HepG2 (cell line): ENCODE measurements around the gene ZPR1. TPM values are rescaled to one million over a fixed set of nuclear protein-coding genes. Genes with fewer than 3 reads are reported as not detected.

ENCODE experiments used
- ATF4 ChIP-seq, 2 experiments: fragments of 450-650 bp in 1 of 2; sonication (generic) in 1 of 2; formaldehyde crosslinking; IDR thresholded peaks; 2 replicates each; pipeline versions ENCODE4 v1.5.0 to v1.8.0; 2020 to 2022; ENCODE audit warnings: mild to moderate bottlenecking in 1 of 2, missing genetic modification reagents in 1 of 2
- BRD4 ChIP-seq: sonication (generic); formaldehyde crosslinking; IDR thresholded peaks from 2 replicates; pipeline ENCODE4 v1.4.0; 2020; ENCODE audit warnings: missing genetic modification reagents
- FOXC1 ChIP-seq: sonication (generic); formaldehyde crosslinking; IDR thresholded peaks from 2 replicates; pipeline ENCODE4 v1.8.0; 2022; ENCODE audit warnings: mild to moderate bottlenecking, missing genetic modification reagents, borderline replicate concordance
- FOXK2 ChIP-seq: fragments of 450-650 bp; IDR thresholded peaks from 2 replicates; pipeline ENCODE4 v1.6.1; 2016
- HHEX ChIP-seq: IDR thresholded peaks from 2 replicates; pipeline ENCODE4 v1.6.1; 2016; ENCODE audit warnings: control low read depth
- HNF4A ChIP-seq: sonication (generic); formaldehyde crosslinking; IDR thresholded peaks from 2 replicates; pipeline ENCODE4 v1.4.0; 2020; ENCODE audit warnings: missing genetic modification reagents
- PLRG1 ChIP-seq: fragments of 450-650 bp; conservative IDR thresholded peaks from 2 replicates; pipeline ENCODE4 v1.6.1; 2016
- SMARCC2 ChIP-seq: fragments of 450-650 bp; IDR thresholded peaks from 2 replicates; pipeline ENCODE4 v1.6.1; 2017; ENCODE audit warnings: antibody characterized with exemption, mild to moderate bottlenecking
- ZBTB7A ChIP-seq: sonication (generic); formaldehyde crosslinking; IDR thresholded peaks from 2 replicates; pipeline ENCODE4 v1.8.0; 2022; ENCODE audit warnings: mild to moderate bottlenecking, missing genetic modification reagents
- ZFP1 ChIP-seq: IDR thresholded peaks from 2 replicates; pipeline ENCODE4 v1.6.1; 2016
- ZFY ChIP-seq: sonication (generic); formaldehyde crosslinking; IDR thresholded peaks from 2 replicates; pipeline ENCODE4 v1.4.0; 2020; ENCODE audit warnings: missing genetic modification reagents
- ZNF160 ChIP-seq: sonication (generic); formaldehyde crosslinking; IDR thresholded peaks from 2 replicates; pipeline ENCODE4 v1.8.0; 2022; ENCODE audit warnings: mild to moderate bottlenecking, inconsistent platforms, missing genetic modification reagents
- ZNF296 ChIP-seq: sonication (generic); formaldehyde crosslinking; conservative IDR thresholded peaks from 2 replicates; pipeline ENCODE4 v1.5.0; 2020; ENCODE audit warnings: mild to moderate bottlenecking, missing genetic modification reagents
- ZNF577 ChIP-seq: sonication (generic); formaldehyde crosslinking; IDR thresholded peaks from 2 replicates; pipeline ENCODE4 v1.4.0; 2020; ENCODE audit warnings: mild to moderate bottlenecking, low read depth, missing genetic modification reagents, borderline replicate concordance
- polyA plus RNA-seq, 8 experiments: library from polyadenylated mRNA; depleted of rRNA in 3 of 8; stranded (reverse) in 7 of 8; unstranded in 1 of 8; fragments of >200 nt; fragmentation: Illumina TruSeq in 4 of 8; extraction: Trizol in 4 of 8; gene quantifications; 2 replicates each; pipeline versions ENCODE4 v1.2.1 to v1.2.3, GENCODE V29; 2011 to 2016; ENCODE audit warnings: low read depth in 4 of 8, missing spikeins in 1 of 8, mixed read lengths in 1 of 8; ENCODE audit not compliant: insufficient read depth in 1 of 8
- total RNA-seq, 5 experiments: library from RNA; depleted of rRNA; stranded (reverse); fragments of >200 nt; fragmentation: Illumina TruSeq; extraction: Trizol; gene quantifications; 2 replicates each; pipeline ENCODE4 v1.2.3, GENCODE V29; 2016; ENCODE audit warnings: low read depth in 1 of 5
- TF ChIP-seq, protein P1 (sequence below): sonication (generic); formaldehyde crosslinking; IDR thresholded peaks from 2 replicates; pipeline ENCODE4 v1.5.0; 2020; ENCODE audit warnings: missing genetic modification reagents, mild to moderate bottlenecking, borderline replicate concordance
- TF ChIP-seq, protein P2 (sequence below): sonication (generic); formaldehyde crosslinking; IDR thresholded peaks from 2 replicates; pipeline ENCODE4 v1.5.1; 2020; ENCODE audit warnings: mild to moderate bottlenecking, missing genetic modification reagents
- TF ChIP-seq, protein P3 (sequence below): sonication (generic); formaldehyde crosslinking; conservative IDR thresholded peaks from 2 replicates; pipeline ENCODE4 v1.5.0; 2020; ENCODE audit warnings: missing genetic modification reagents
- TF ChIP-seq, protein P4 (sequence below): sonication (generic); formaldehyde crosslinking; IDR thresholded peaks from 2 replicates; pipeline ENCODE4 v1.4.0; 2020; ENCODE audit warnings: mild to moderate bottlenecking, missing genetic modification reagents, borderline replicate concordance
- TF ChIP-seq, protein P5 (sequence below): sonication (generic); formaldehyde crosslinking; IDR thresholded peaks from 2 replicates; pipeline ENCODE4 v1.4.0; 2020; ENCODE audit warnings: missing genetic modification reagents

Gene ZPR1
- total and polyA plus RNA-seq, 2 of the 13 experiments (the other 11 are each of a cell fraction or from before 2014, with no cell fraction given), result 40.0 to 79.3 TPM

DNA sequence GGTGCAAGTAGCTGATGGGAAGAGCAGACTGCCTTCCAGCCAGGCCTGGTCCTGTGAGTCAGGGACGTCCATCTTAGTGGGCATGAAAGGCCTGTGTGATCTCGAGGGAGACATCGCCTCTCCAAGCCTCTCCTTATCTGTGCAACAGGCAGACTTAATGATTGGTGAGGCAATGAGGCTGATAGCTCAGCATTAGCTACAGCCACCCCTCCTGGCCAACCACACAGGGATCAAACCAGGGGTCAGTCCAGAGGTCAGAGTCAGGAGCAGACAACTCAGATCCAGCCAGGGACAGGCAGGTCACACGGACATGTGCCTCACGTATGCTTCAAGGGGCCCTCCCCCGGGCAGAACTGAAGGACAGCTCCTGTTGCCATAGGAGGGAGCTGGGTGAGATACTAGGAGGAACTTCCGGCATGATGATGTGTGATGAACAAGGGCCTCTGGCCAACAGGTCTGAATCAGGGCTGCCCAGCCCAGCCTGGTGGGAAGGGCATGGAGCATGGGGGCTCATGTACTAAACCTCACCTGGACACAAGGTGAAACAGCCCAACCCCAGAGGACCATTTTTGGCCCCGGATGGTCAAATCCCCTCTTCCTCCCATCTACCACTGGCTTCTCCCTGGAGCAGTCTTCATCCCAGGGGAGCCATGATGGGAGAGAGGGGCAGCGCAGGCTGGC, 39.1 kb upstream of the ZPR1 start (continued):
- TF ChIP-seq, protein P1, sequence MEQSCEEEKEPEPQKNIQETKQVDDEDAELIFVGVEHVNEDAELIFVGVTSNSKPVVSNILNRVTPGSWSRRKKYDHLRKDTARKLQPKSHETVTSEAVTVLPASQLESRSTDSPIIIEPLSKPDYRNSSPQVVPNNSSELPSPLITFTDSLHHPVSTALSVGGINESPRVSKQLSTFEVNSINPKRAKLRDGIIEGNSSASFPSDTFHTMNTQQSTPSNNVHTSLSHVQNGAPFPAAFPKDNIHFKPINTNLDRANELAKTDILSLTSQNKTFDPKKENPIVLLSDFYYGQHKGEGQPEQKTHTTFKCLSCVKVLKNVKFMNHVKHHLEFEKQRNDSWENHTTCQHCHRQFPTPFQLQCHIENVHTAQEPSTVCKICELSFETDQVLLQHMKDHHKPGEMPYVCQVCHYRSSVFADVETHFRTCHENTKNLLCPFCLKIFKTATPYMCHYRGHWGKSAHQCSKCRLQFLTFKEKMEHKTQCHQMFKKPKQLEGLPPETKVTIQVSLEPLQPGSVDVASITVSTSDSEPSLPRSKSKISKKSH (CRISPR knock-in tag), result no peak; the same call in 1 of the 2 replicates
- peak; percentile 71; the same call in 1 of the 2 replicates for TF ChIP-seq ZNF160
- no peak for TF ChIP-seq FOXK2
- TF ChIP-seq HHEX, result peak; percentile 47; the same call in 1 of the 2 replicates
- no peak for TF ChIP-seq PLRG1
- TF ChIP-seq ATF4 (CRISPR knock-in tag; IDR thresholded peaks at IDR 0.05), result peak in 1 of 2 experiments; percentile 39; a peak in 1 of 4 replicates
- peak; percentile 69 for TF ChIP-seq ZFY (CRISPR knock-in tag)
- TF ChIP-seq, protein P2, sequence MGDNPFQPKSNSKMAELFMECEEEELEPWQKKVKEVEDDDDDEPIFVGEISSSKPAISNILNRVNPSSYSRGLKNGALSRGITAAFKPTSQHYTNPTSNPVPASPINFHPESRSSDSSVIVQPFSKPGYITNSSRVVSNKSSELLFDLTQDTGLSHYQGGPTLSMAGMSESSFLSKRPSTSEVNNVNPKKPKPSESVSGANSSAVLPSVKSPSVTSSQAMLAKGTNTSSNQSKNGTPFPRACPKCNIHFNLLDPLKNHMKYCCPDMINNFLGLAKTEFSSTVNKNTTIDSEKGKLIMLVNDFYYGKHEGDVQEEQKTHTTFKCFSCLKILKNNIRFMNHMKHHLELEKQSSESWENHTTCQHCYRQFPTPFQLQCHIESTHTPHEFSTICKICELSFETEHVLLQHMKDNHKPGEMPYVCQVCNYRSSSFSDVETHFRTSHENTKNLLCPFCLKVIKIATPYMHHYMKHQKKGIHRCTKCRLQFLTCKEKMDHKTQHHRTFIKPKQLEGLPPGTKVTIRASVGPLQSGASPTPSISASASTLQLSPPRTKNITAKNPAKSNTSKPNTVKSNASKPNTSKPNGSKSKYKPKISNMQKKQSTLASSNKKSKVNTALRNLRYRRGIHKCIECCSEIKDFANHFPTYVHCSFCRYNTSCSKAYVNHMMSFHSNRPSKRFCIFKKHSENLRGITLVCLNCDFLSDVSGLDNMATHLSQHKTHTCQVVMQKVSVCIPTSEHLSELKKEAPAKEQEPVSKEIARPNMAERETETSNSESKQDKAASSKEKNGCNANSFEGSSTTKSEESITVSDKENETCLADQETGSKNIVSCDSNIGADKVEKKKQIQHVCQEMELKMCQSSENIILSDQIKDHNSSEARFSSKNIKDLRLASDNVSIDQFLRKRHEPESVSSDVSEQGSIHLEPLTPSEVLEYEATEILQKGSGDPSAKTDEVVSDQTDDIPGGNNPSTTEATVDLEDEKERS (CRISPR knock-in tag), result no peak
- no peak for TF ChIP-seq ZBTB7A (CRISPR knock-in tag)
- no peak for TF ChIP-seq SMARCC2
- TF ChIP-seq, protein P3, sequence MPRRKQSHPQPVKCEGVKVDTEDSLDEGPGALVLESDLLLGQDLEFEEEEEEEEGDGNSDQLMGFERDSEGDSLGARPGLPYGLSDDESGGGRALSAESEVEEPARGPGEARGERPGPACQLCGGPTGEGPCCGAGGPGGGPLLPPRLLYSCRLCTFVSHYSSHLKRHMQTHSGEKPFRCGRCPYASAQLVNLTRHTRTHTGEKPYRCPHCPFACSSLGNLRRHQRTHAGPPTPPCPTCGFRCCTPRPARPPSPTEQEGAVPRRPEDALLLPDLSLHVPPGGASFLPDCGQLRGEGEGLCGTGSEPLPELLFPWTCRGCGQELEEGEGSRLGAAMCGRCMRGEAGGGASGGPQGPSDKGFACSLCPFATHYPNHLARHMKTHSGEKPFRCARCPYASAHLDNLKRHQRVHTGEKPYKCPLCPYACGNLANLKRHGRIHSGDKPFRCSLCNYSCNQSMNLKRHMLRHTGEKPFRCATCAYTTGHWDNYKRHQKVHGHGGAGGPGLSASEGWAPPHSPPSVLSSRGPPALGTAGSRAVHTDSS (CRISPR knock-in tag), result no peak
- peak; percentile 64 for TF ChIP-seq BRD4 (CRISPR knock-in tag)
- no peak for TF ChIP-seq ZFP1 (CRISPR knock-in tag)
- TF ChIP-seq, protein P4, sequence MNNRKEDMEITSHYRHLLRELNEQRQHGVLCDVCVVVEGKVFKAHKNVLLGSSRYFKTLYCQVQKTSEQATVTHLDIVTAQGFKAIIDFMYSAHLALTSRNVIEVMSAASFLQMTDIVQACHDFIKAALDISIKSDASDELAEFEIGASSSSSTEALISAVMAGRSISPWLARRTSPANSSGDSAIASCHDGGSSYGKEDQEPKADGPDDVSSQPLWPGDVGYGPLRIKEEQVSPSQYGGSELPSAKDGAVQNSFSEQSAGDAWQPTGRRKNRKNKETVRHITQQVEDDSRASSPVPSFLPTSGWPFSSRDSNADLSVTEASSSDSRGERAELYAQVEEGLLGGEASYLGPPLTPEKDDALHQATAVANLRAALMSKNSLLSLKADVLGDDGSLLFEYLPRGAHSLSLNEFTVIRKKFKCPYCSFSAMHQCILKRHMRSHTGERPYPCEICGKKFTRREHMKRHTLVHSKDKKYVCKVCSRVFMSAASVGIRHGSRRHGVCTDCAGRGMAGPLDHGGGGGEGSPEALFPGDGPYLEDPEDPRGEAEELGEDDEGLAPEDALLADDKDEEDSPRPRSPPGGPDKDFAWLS (CRISPR knock-in tag), result 0 out of 2 replicates have a peak, but pooled peaks have one; percentile 71
- TF ChIP-seq ZNF577 (CRISPR knock-in tag), result no peak
- peak; percentile 98 for TF ChIP-seq HNF4A (CRISPR knock-in tag)
- peak; percentile 26 for TF ChIP-seq ZNF296 (CRISPR knock-in tag)
- peak; percentile 89 for TF ChIP-seq FOXC1 (CRISPR knock-in tag)
- TF ChIP-seq, protein P5, sequence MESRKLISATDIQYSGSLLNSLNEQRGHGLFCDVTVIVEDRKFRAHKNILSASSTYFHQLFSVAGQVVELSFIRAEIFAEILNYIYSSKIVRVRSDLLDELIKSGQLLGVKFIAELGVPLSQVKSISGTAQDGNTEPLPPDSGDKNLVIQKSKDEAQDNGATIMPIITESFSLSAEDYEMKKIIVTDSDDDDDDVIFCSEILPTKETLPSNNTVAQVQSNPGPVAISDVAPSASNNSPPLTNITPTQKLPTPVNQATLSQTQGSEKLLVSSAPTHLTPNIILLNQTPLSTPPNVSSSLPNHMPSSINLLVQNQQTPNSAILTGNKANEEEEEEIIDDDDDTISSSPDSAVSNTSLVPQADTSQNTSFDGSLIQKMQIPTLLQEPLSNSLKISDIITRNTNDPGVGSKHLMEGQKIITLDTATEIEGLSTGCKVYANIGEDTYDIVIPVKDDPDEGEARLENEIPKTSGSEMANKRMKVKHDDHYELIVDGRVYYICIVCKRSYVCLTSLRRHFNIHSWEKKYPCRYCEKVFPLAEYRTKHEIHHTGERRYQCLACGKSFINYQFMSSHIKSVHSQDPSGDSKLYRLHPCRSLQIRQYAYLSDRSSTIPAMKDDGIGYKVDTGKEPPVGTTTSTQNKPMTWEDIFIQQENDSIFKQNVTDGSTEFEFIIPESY (CRISPR knock-in tag), result peak; percentile 74; the same call in 1 of the 2 replicates
